SK-N-SH (cell line): ENCODE results near the gene CYP2C18. TPM values are rescaled to one million over a fixed set of nuclear protein-coding genes. Genes with fewer than 3 reads are reported as not detected.
"Not testable (repeated sequence)": the region's sequence is repeated elsewhere in the genome, so short reads cannot be mapped to it uniquely, and the experiment has no call there.

Source experiments
- CTCF ChIA-PET: fragments of 300-600, 350-600 bp; formaldehyde crosslinking; extraction: SDS; loops from one replicate; lab custom pipeline; 2021; lab: Yijun Ruan, JAX
- POLR2A ChIA-PET: fragments of 350-600 bp; sonication (Branson Sonifier 250); formaldehyde crosslinking; extraction: SDS; loops from one replicate; lab custom pipeline; 2020; ENCODE audit warnings: antibody characterized with exemption, inconsistent platforms; lab: Yijun Ruan, JAX
- DNase-seq: peaks from one replicate; pipeline ENCODE4 v3.0.0; 2012
- H2AFZ ChIP-seq: fragments of 200-600 bp; sonication (generic); 2 replicates; pipeline ENCODE4 v1.8.1; 2016; ENCODE audit warnings: antibody characterized with exemption, mild to moderate bottlenecking, low read depth
- H3F3A ChIP-seq: fragments of 200-600 bp; sonication (generic); replicated peaks from 2 replicates; pipeline ENCODE3; 2016; ENCODE audit warnings: antibody characterized with exemption, mild to moderate bottlenecking; ENCODE audit not compliant: insufficient read depth
- H3K27ac ChIP-seq, 2 experiments: fragments of 200-500 bp in 1 of 2; fragments of 200-600 bp in 1 of 2; sonication (Bioruptor generic) in 1 of 2; sonication (generic), shearing (Covaris generic) in 1 of 2; 2 replicates each; pipeline versions ENCODE4 v1.5.1 to v1.6.1; 2014 to 2016; ENCODE audit warnings: low read depth in 2 of 2, inconsistent platforms in 1 of 2, low read length in 1 of 2, mild to moderate bottlenecking in 1 of 2, mixed read lengths in 1 of 2
- H3K27me3 ChIP-seq: fragments of 200-600 bp; sonication (generic), shearing (Covaris generic); 2 replicates; pipeline ENCODE4 v1.6.1; 2016; ENCODE audit warnings: mixed run types; ENCODE audit not compliant: insufficient read depth
- H3K36me3 ChIP-seq, 2 experiments: fragments of 200-500 bp in 1 of 2; fragments of 200-600 bp in 1 of 2; sonication (Bioruptor generic) in 1 of 2; sonication (generic) in 1 of 2; replicated peaks in 1 of 2; 2 replicates each; pipeline versions ENCODE3 to v1.5.1; 2014 to 2016; ENCODE audit warnings: low read length in 1 of 2, mild to moderate bottlenecking in 1 of 2; ENCODE audit not compliant: insufficient read depth in 2 of 2, control insufficient read depth in 1 of 2
- H3K4me1 ChIP-seq, 2 experiments: fragments of 200-500 bp in 1 of 2; fragments of 200-600 bp in 1 of 2; sonication (Bioruptor generic) in 1 of 2; sonication (generic), shearing (Covaris generic) in 1 of 2; 2 replicates each; pipeline versions ENCODE4 v1.5.1 to v1.6.1; 2014 to 2016; ENCODE audit warnings: low read depth in 1 of 2, low read length in 1 of 2, mixed run types in 1 of 2; ENCODE audit not compliant: insufficient read depth in 2 of 2, control insufficient read depth in 1 of 2
- H3K4me2 ChIP-seq: fragments of 200-600 bp; sonication (generic), shearing (Covaris generic); 2 replicates; pipeline ENCODE4 v1.6.1; 2017; ENCODE audit warnings: mixed run types
- H3K4me3 ChIP-seq, 2 experiments: fragments of 200-500 bp in 1 of 2; fragments of 200-600 bp in 1 of 2; sonication (Bioruptor generic) in 1 of 2; sonication (generic), shearing (Covaris generic) in 1 of 2; 2 replicates each; pipeline versions ENCODE4 v1.5.1 to v1.8.1; 2014 to 2016; ENCODE audit warnings: low read depth in 2 of 2, inconsistent platforms in 1 of 2, low read length in 1 of 2, mild to moderate bottlenecking in 1 of 2, mixed read lengths in 1 of 2, moderate library complexity in 1 of 2
- H3K79me2 ChIP-seq: fragments of 200-600 bp; sonication (generic); 2 replicates; pipeline ENCODE4 v1.8.1; 2017; ENCODE audit warnings: mild to moderate bottlenecking; ENCODE audit not compliant: insufficient read depth
- H3K9ac ChIP-seq: fragments of 200-600 bp; sonication (generic); 2 replicates; pipeline ENCODE4 v1.6.1; 2017; ENCODE audit warnings: mixed run types
- H3K9me2 ChIP-seq: fragments of 200-600 bp; sonication (generic); 2 replicates; pipeline ENCODE4 v1.6.1; 2017; ENCODE audit warnings: mixed run types
- H3K9me3 ChIP-seq: fragments of 200-600 bp; sonication (generic); 2 replicates; pipeline ENCODE4 v1.6.1; 2017; ENCODE audit warnings: mixed run types, mild to moderate bottlenecking, moderate library complexity
- H4K20me1 ChIP-seq: fragments of 200-600 bp; sonication (generic); 2 replicates; pipeline ENCODE4 v1.6.1; 2017; ENCODE audit warnings: mild to moderate bottlenecking, mixed run types; ENCODE audit not compliant: insufficient read depth
- CHD2 ChIP-seq: fragments of 150-350 bp; IDR thresholded peaks from 2 replicates; pipeline ENCODE4 v1.6.1; 2018; ENCODE audit warnings: low read length; ENCODE audit not compliant: partially characterized antibody
- CTCF ChIP-seq: fragments of 200-600 bp; sonication (generic); IDR thresholded peaks from 2 replicates; pipeline ENCODE4 v1.6.1; 2017; ENCODE audit warnings: antibody characterized with exemption, mild to moderate bottlenecking, moderate library complexity
- FOXJ3 ChIP-seq: sonication (generic); formaldehyde crosslinking; IDR thresholded peaks from 2 replicates; pipeline ENCODE4 v1.5.1; 2020; ENCODE audit warnings: mild to moderate bottlenecking, missing genetic modification reagents
- FOXM1 ChIP-seq: IDR thresholded peaks from 2 replicates; pipeline ENCODE4 v1.4.0; 2012; ENCODE audit warnings: low read depth, mild to moderate bottlenecking
- GABPA ChIP-seq: IDR thresholded peaks from 2 replicates; pipeline ENCODE4 v1.4.0; 2012; ENCODE audit warnings: low read depth, mild to moderate bottlenecking
- GATA2 ChIP-seq: sonication (generic); formaldehyde crosslinking; IDR thresholded peaks from 2 replicates; pipeline ENCODE4 v1.5.0; 2020; ENCODE audit warnings: mild to moderate bottlenecking, missing genetic modification reagents
- MXI1 ChIP-seq: IDR thresholded peaks from 2 replicates; pipeline ENCODE4 v1.6.1; 2012; ENCODE audit warnings: mild to moderate bottlenecking, low read depth, low read length, improper control_type of control experiment
- USF2 ChIP-seq: fragments of 150-350 bp; IDR thresholded peaks from 2 replicates; pipeline ENCODE4 v1.6.1; 2017; ENCODE audit warnings: antibody characterized with exemption, low read length, low read depth, borderline replicate concordance
- YY1 ChIP-seq: IDR thresholded peaks from 2 replicates; pipeline ENCODE4 v1.4.0; 2012; ENCODE audit warnings: low read depth, mild to moderate bottlenecking
- WGBS: methylation state at CpG from one replicate; pipeline ENCODE4 v1.1.6; 2017; ENCODE audit warnings: low lambda C conversion rate; 5-methylcytosine and 5-hydroxymethylcytosine counted together
- polyA plus RNA-seq, 3 experiments: library from polyadenylated mRNA; depleted of rRNA; stranded (reverse); fragments of >200 nt; gene quantifications; 2 replicates each; pipeline ENCODE4 v1.2.3, GENCODE V29; 2012

The CYP2C18 gene
- polyA plus RNA-seq, 1 of the 3 experiments (the other 2 are of a cell fraction): not detected

GRCh38 chr10:94655201-94655600, 28.3 kb upstream of the CYP2C18 start:
- POLR2A ChIA-PET, H3K9me3 ChIP-seq, H3K9ac ChIP-seq, DNase-seq, H3K9me2 ChIP-seq, H4K20me1 ChIP-seq, H3F3A ChIP-seq, H3K36me3 ChIP-seq, H2AFZ ChIP-seq, CTCF ChIA-PET, H3K4me2 ChIP-seq, H3K27me3 ChIP-seq, H3K4me1 ChIP-seq, H3K4me3 ChIP-seq, H3K27ac ChIP-seq, H3K79me2 ChIP-seq: not testable (repeated sequence)

- H3K27ac ChIP-seq, H3K9ac ChIP-seq, H3K4me1 ChIP-seq, H3K27me3 ChIP-seq, H4K20me1 ChIP-seq, POLR2A ChIA-PET, H3K4me2 ChIP-seq, H3K4me3 ChIP-seq, H2AFZ ChIP-seq, DNase-seq, CTCF ChIA-PET, H3K9me2 ChIP-seq, H3K9me3 ChIP-seq, H3K36me3 ChIP-seq, H3K79me2 ChIP-seq, H3F3A ChIP-seq: not testable (repeated sequence)
- 40% methylated on average over 4 of the region's 4 CpGs for WGBS
Observed at GRCh38 chr10:94663061-94663460, 20.5 kb upstream of the CYP2C18 start.

GRCh38 chr10:94666391-94667102, 17.0 kb upstream of the CYP2C18 start:
- no peaks in the 10 kb centered on the region for H3K79me2 ChIP-seq
- no peak overlapping the region for H3K27ac ChIP-seq
- WGBS: 28% methylated on average over 6 of the region's 6 CpGs
- no peak overlapping the region for H3K4me2 ChIP-seq
- DNase-seq: no peak
- no peaks in the 10 kb centered on the region for H3K36me3 ChIP-seq
- H3K9me3 ChIP-seq: no peaks in the 10 kb centered on the region
- H3F3A ChIP-seq: no peaks in the 10 kb centered on the region
- ChIA-PET CTCF (no interaction called here), POLR2A (no interaction called here)
- no peaks in the 10 kb centered on the region for H3K9me2 ChIP-seq
- H2AFZ ChIP-seq: no peak overlapping the region
- H3K27me3 ChIP-seq: no peaks in the 10 kb centered on the region
- TF ChIP-seq MXI1 (no peak), GABPA (no peak), CTCF (no peak), CHD2 (no peak), FOXJ3 (CRISPR knock-in tag) (no peak), USF2 (no peak), GATA2 (no peak), YY1 (no peak), FOXM1 (no peak)
- TF ChIP-seq, all 33 proteins: peak for 0
- H3K4me1 ChIP-seq: no peaks in the 10 kb centered on the region
- no peak overlapping the region for H3K9ac ChIP-seq
- no peak overlapping the region for H3K4me3 ChIP-seq
- H4K20me1 ChIP-seq: no peaks in the 10 kb centered on the region
